Chondrocyte (in vitro differentiated cells): Measurements from ENCODE around the gene PRRX1. TPM values are rescaled to one million over a fixed set of nuclear protein-coding genes. Genes with fewer than 3 reads are reported as not detected.
A peak's percentile ranks its signal among the peaks of the same experiment; 100 is the strongest.

ENCODE experiments used
- DNase-seq: peaks from one replicate; pipeline ENCODE4 v3.0.0; 2021; ENCODE audit warnings: mixed read lengths, low spot score
- H3K27ac Mint-ChIP-seq: one replicate; pipeline ENCODE4 v1.8.0; 2021; ENCODE audit warnings: mild to moderate bottlenecking, moderate library complexity, mixed read lengths; ENCODE audit not compliant: unreplicated experiment
- H3K27me3 Mint-ChIP-seq: 2 replicates; pipeline ENCODE4 v1.8.0; 2021; ENCODE audit warnings: low read depth, mixed read lengths
- H3K36me3 Mint-ChIP-seq: 2 replicates; pipeline ENCODE4 v1.8.0; 2021; ENCODE audit warnings: low read depth, mixed read lengths
- H3K4me1 Mint-ChIP-seq: 2 replicates; pipeline ENCODE4 v1.8.0; 2021; ENCODE audit warnings: low read depth, mild to moderate bottlenecking, mixed read lengths
- H3K4me3 Mint-ChIP-seq: one replicate; pipeline ENCODE4 v1.8.0; 2021; ENCODE audit warnings: mild to moderate bottlenecking, moderate library complexity, mixed read lengths; ENCODE audit not compliant: unreplicated experiment
- H3K9me3 Mint-ChIP-seq: 2 replicates; pipeline ENCODE4 v1.8.0; 2021; ENCODE audit warnings: low read depth, mixed read lengths
- CTCF ChIP-seq: fragments of 200-600 bp; sonication (generic); IDR thresholded peaks from 2 replicates; pipeline ENCODE4 v1.5.0; 2021; ENCODE audit warnings: antibody characterized with exemption, mild to moderate bottlenecking, moderate library complexity
- total RNA-seq: library from RNA; stranded (reverse); gene quantifications from 3 replicates; pipeline ENCODE4 v1.2.1, GENCODE V29; 2021

The PRRX1 gene
- total RNA-seq, 1 donor from 2014 or later = 158 TPM

GRCh38 chr1:170743083-170743482 is 79.2 kb downstream of the PRRX1 start:
- Mint-ChIP-seq H3K27ac (no peak overlapping the region), H3K27me3 (no peaks in the 10 kb centered on the region), H3K4me3 (no peak overlapping the region), H3K36me3 (peaks cover 8% of the 10 kb centered on the region), H3K4me1 (peaks cover 4% of the 10 kb centered on the region), H3K9me3 (peaks cover 4% of the 10 kb centered on the region)
- no peak for DNase-seq
- TF ChIP-seq CTCF = no peak

- H3K27ac Mint-ChIP-seq = peak overlapping the region; percentile 67
- no peaks in the 10 kb centered on the region for H3K9me3 Mint-ChIP-seq
- no peaks in the 10 kb centered on the region for H3K27me3 Mint-ChIP-seq
- no peak overlapping the region for H3K4me3 Mint-ChIP-seq
- H3K4me1 Mint-ChIP-seq = peaks cover 11% of the 10 kb centered on the region
- DNase-seq = no peak
- no peak for TF ChIP-seq CTCF
- H3K36me3 Mint-ChIP-seq = no peaks in the 10 kb centered on the region
Measured at GRCh38 chr1:170749549-170749948, 85.6 kb downstream of the PRRX1 start.

GRCh38 chr1:170749959-170750358 is 86.0 kb downstream of the PRRX1 start:
- Mint-ChIP-seq H3K36me3 (no peaks in the 10 kb centered on the region), H3K4me1 (peaks cover 11% of the 10 kb centered on the region), H3K9me3 (no peaks in the 10 kb centered on the region), H3K27ac (peak overlapping the region; percentile 67), H3K27me3 (no peaks in the 10 kb centered on the region), H3K4me3 (no peak overlapping the region)
- no peak for DNase-seq
- TF ChIP-seq CTCF = no peak

- DNase-seq = no peak
- H3K27ac Mint-ChIP-seq = no peak overlapping the region
- TF ChIP-seq CTCF = no peak
- H3K36me3 Mint-ChIP-seq = no peaks in the 10 kb centered on the region
- H3K4me1 Mint-ChIP-seq = no peaks in the 10 kb centered on the region
- no peaks in the 10 kb centered on the region for H3K27me3 Mint-ChIP-seq
- peaks cover 7% of the 10 kb centered on the region for H3K9me3 Mint-ChIP-seq
- no peak overlapping the region for H3K4me3 Mint-ChIP-seq
Measured at GRCh38 chr1:170755795-170756194, 91.9 kb downstream of the PRRX1 start.

GRCh38 chr1:170758992-170759391 is 95.1 kb downstream of the PRRX1 start:
- Mint-ChIP-seq H3K27ac (no peak overlapping the region), H3K36me3 (no peaks in the 10 kb centered on the region), H3K4me1 (no peaks in the 10 kb centered on the region), H3K9me3 (peaks cover 17% of the 10 kb centered on the region), H3K4me3 (no peak overlapping the region), H3K27me3 (no peaks in the 10 kb centered on the region)
- TF ChIP-seq CTCF = no peak
- DNase-seq = no peak
